WERI-Rb-1 (cell line): ENCODE measurements around the gene MCTP1.

Experiments
- DNase-seq: peaks from one replicate; pipeline ENCODE4 v3.0.0-alpha.2; 2020
- H3K27ac ChIP-seq: fragments of 250-450 bp; sonication (Bioruptor Pico); 2 replicates; pipeline ENCODE4 v1.5.1; 2020; ENCODE audit warnings: mild to moderate bottlenecking, moderate library complexity
- H3K27me3 ChIP-seq: fragments of 250-450 bp; sonication (Bioruptor Pico); 2 replicates; pipeline ENCODE4 v1.5.1; 2021; ENCODE audit warnings: mild to moderate bottlenecking, low read depth, moderate library complexity; ENCODE audit not compliant: insufficient read depth, severe bottlenecking
- H3K36me3 ChIP-seq: fragments of 250-450 bp; sonication (Bioruptor Pico); 2 replicates; pipeline ENCODE4 v1.5.1; 2020; ENCODE audit warnings: mild to moderate bottlenecking, moderate library complexity
- H3K4me3 ChIP-seq: 2 replicates; pipeline ENCODE4 v1.5.1; 2011; ENCODE audit warnings: low read depth, mild to moderate bottlenecking, control low read depth, low read length
- H3K9me3 ChIP-seq: fragments of 250-450 bp; sonication (Bioruptor Pico); 2 replicates; pipeline ENCODE4 v1.5.1; 2021; ENCODE audit warnings: mild to moderate bottlenecking, moderate library complexity; ENCODE audit not compliant: severe bottlenecking
- CTCF ChIP-seq: IDR thresholded peaks from 2 replicates; pipeline ENCODE4 v1.5.1; 2011; ENCODE audit warnings: low read depth, mild to moderate bottlenecking, control low read depth, inconsistent platforms, low read length

MCTP1 gene

GRCh38 chr5:94731471-94731870, 553.4 kb downstream of the MCTP1 start:
- no peak overlapping the region for H3K27ac ChIP-seq
- no peaks in the 10 kb centered on the region for H3K36me3 ChIP-seq
- no peak for TF ChIP-seq CTCF
- DNase-seq: no peak
- H3K4me3 ChIP-seq: no peak overlapping the region
- no peaks in the 10 kb centered on the region for H3K27me3 ChIP-seq
- no peaks in the 10 kb centered on the region for H3K9me3 ChIP-seq

GRCh38 chr5:94725142-94725541, 559.8 kb downstream of the MCTP1 start:
- no peak for DNase-seq
- Histone ChIP-seq H3K4me3 (no peak overlapping the region), H3K9me3 (no peaks in the 10 kb centered on the region), H3K36me3 (no peaks in the 10 kb centered on the region), H3K27me3 (no peaks in the 10 kb centered on the region), H3K27ac (no peak overlapping the region)
- no peak for TF ChIP-seq CTCF

- Histone ChIP-seq H3K27me3 (no peaks in the 10 kb centered on the region), H3K36me3 (no peaks in the 10 kb centered on the region; the same call in 1 of the 2 replicates), H3K9me3 (no peaks in the 10 kb centered on the region), H3K27ac (no peak overlapping the region), H3K4me3 (no peak overlapping the region)
- DNase-seq: no peak
- TF ChIP-seq CTCF: no peak
Observed at GRCh38 chr5:94715768-94716167, 569.1 kb downstream of the MCTP1 start.

GRCh38 chr5:94711785-94712184, 573.1 kb downstream of the MCTP1 start:
- TF ChIP-seq CTCF: no peak
- H3K27ac ChIP-seq: no peak overlapping the region
- no peaks in the 10 kb centered on the region; the same call in 1 of the 2 replicates for H3K36me3 ChIP-seq
- H3K9me3 ChIP-seq: no peaks in the 10 kb centered on the region
- no peak for DNase-seq
- no peak overlapping the region for H3K4me3 ChIP-seq
- no peaks in the 10 kb centered on the region for H3K27me3 ChIP-seq

- Histone ChIP-seq H3K36me3 (no peaks in the 10 kb centered on the region; the same call in 1 of the 2 replicates), H3K27me3 (no peaks in the 10 kb centered on the region), H3K27ac (no peak overlapping the region), H3K9me3 (no peaks in the 10 kb centered on the region), H3K4me3 (no peak overlapping the region)
- TF ChIP-seq CTCF: no peak
- no peak for DNase-seq
Observed at GRCh38 chr5:94709277-94709676, 575.6 kb downstream of the MCTP1 start.

GRCh38 chr5:94707359-94707758, 577.5 kb downstream of the MCTP1 start:
- Histone ChIP-seq H3K9me3 (no peaks in the 10 kb centered on the region), H3K27me3 (no peaks in the 10 kb centered on the region), H3K36me3 (no peaks in the 10 kb centered on the region; the same call in none of the 2 replicates), H3K4me3 (no peak overlapping the region), H3K27ac (no peak overlapping the region)
- no peak for DNase-seq
- no peak for TF ChIP-seq CTCF
